Measurements from ENCODE around the gene WWTR1.

WWTR1 gene

DNA sequence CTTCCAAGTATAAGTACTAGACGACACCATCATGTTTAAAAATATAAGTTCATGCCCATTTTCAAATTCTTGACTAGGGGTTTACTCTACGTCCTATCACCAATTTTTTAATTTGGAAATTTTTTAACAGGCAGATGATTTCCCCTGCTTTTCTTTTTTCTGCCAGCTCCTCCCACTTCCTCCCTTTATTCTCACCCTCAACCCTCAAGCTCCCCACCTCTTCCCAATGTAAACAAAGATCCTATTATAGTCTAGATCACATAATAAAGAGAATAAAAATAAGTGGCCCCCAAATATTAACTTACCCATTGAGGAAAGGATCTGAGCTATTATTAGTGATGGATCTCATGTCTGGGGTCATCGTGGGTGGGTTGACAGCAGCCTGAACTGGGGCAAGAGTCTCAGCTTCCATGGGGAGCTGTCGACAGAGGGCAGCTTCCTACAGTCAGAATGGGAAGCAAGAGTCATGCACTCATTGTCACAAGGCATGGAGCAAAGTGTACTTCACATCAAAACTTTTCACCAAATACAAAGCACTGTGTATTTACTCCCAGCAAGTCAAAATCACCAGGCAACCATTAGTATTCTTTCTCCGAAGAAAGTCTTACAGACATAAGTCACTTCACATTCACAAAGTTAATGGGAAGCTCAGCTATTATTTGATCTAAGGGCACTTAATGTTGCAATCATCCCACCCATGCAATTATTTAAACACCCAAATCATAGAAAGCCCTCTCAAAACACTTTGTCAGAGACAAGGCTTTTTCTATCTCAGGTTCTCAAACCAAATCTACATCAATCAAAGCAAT is 130.1 kb downstream of the WWTR1 start:
- peak; percentile 63 for DNase-seq

DNA sequence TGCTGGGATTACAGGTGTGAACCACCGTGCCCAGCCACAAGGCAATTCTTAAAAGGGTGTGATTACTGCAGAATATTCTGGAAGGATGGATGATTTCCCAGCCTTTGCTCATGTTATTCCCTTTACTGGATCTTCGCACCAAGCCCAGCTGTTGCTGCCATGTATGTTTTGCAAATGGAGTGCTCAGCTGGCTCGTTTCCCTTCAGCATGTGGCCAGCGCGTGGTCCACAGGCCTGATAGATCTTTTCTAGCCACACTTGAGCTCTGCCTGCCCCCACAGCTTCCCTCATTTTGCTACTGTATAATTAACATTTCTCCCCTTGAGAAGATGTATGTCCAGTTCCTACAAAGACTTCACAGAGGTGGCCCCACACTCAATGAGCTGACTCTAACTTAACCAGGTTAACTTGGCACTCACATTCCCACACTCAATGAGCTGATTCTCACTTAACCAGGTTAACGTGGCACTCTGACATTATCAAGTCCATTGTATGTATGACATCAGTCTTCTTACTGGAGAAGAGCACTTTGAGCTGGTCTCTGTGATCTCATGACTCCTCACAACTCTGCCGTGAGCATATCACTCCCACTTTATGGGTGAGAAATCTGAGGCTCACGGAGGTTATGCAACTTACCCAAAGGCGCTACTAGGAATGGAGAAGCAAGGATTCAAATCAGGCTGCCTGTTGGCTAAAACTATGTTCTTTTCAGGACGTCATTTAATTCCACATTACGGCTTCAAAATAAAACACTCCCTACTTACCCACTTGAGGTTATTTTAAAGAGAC is 134.1 kb downstream of the WWTR1 start:
- DNase-seq, result no peak

DNA sequence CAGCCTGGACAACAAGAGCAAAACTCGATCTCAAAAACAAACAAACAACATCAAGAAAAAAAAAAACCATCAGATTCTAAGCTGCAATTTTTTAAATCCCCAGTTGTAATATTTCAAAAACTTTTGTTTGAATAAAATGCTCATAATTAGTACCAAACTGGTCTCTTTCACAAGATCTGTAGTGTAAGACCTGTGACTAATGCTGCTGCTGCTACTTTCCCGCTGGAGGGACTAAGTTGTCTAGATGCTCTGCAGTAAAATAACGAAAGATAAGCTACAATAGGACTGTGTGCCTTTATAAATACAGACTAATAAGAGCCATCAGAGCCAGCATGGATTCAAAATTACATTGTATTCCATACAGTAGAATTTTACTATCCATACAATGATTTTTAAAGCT is 137.9 kb downstream of the WWTR1 start:
- DNase-seq, result no peak

DNA sequence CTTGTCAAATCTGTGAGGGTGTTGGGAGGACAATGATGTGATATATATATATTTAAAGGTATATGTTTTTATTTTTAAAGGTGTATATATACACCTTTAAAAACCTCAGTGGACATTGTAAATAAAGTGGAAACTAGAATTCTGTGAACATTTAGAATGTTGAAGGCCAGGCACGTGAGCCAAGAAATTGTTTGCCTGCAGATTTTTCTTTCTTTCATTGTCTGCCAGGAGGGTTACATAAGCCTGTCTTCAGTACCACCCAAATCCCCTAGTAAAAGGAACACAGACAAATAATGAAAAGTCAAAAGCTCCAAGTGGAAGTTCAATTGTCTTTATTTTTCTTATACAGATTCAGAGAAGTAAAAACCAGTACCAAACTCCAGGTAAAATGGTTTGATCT is 140.9 kb downstream of the WWTR1 start:
- no peak for DNase-seq

DNA sequence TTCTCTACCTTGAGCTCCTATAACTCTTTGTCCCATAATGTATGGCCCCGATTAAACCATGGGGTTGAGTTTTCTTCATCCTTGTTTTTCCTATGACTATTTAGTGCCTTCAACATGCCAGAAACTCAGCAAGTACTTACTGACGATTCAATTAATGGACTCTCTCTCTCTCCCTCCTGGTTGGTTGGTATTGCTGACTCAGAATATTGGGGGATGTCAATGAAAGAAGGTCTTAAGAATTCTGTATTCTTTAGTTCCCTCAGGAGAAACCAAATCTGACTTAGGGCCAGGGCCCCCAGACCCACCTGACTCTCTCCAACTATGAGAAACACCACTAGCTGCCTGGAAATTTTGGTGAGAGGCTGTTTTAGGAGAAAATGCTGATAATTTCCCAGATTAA is 142.6 kb downstream of the WWTR1 start:
- DNase-seq, result no peak

DNA sequence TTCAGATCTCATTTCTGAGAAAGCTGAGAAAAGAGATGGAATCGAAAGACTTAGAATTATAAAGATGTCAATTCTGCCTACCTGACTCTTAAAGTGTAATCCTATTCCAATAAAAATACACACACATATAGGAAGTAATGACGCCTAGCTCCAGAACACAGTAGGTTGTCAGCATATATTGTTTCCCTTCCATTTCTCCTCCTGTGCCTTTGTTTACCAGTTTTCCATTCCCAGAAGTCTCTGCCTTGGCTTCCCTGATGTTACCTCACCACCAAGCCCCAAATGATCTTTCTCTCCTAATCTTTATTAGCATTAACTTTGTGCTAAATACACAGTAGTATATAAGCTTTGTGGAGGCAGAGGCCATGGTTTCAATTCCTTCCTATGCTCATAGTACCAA is 143.4 kb downstream of the WWTR1 start:
- no peak for DNase-seq

DNA sequence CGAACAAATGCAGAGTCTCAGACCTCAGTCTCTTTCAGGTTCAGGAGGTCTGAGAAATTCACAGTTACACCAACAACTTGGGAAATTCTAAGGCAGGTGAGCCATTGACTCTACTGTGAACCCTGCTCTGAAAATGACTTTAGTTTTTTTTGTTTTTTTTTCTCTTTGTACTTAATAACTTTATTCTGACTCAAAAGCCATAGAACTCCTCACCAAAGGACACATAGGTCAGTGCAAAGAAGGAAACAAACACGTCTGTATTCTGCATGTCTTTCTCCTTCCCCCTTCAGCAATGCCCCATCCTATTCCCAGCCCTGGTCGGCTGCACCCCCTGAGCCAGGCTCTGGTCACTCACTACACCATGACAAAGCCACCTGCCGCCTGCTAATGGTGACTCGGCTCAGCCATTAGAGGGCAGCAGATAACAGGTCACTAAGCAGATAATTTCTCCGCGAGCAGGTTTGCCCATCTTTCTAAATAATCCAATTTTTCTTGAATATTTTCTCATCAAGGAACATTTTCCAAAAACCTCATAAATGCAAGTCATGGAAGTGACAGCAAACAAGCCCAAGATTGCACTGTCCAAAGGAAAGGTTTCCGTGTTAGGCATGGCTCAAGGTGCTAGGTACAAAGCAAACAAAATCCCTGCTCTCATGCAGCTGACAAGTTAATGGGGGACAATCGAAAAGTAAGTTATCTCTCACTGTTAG is 145.6 kb downstream of the WWTR1 start:
- peak; percentile 64 for DNase-seq

DNA sequence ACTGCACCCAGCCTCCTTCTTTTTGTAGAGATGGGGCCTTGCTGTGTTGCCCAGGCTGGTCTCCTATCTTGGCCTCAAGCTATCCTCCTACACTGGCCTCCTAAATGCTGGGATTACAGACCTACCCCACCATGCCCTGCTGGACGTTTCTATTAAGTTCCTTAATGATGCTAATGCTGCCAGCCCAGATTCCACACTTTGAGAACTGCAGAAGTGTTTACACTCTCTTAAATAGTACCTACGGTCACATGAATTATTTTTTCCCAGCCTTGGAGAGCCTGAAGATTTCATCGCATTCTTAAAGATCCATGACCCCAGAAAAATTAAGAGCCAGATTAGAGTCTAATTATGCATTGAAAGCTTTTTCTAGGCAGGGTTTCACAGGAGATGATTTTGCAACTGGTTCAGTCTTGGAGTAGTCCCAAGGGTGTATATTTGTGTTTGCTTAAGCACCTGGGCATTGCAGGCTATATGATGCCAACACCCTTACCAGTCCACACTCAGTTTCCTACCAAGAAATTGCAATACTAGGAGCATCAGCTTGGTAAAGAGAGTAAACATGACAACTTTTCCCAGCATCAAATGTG is 146.7 kb downstream of the WWTR1 start:
- DNase-seq, result peak; percentile 16

DNA sequence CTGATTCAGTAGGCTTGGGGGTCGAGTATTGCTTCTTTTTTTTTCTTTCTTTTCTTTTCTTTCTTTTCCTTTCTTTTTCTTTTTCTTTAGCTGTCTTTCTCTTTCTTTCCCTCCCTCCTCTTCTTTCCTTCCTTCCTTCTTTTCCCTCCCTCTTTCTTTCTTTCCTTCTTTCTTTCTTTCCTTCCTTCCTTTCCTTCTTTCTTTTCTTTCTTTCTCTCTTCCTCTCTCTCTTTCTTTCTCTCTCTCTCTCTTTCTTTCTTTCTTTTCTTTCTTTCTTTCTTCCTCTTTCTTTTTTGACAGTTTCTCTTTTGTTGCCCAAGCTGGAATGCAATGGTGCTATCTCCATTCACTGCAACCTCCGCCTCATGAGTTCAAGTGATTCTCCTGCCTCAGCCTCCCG is 147.3 kb downstream of the WWTR1 start:
- DNase-seq, result no peak

DNA sequence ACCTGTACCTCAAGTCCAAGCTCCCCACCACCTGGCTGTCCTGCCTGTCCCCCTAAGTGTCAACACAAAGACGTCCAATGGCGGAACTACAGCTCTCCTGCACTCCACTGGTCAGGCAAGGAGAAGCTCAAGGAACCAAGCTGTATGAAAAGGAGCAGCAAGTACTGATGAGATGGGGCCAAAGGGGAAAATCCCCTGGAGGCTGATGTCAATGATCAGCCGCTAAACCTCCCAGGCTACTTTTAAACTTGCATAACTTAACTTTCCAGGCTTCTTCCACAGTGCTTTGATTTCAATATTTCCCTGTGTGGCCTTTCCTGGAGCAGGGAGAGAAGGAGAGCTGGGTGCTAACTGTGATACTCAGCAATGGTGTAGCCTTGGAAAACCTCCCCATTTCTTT is 148.3 kb downstream of the WWTR1 start:
- DNase-seq, result no peak

DNA sequence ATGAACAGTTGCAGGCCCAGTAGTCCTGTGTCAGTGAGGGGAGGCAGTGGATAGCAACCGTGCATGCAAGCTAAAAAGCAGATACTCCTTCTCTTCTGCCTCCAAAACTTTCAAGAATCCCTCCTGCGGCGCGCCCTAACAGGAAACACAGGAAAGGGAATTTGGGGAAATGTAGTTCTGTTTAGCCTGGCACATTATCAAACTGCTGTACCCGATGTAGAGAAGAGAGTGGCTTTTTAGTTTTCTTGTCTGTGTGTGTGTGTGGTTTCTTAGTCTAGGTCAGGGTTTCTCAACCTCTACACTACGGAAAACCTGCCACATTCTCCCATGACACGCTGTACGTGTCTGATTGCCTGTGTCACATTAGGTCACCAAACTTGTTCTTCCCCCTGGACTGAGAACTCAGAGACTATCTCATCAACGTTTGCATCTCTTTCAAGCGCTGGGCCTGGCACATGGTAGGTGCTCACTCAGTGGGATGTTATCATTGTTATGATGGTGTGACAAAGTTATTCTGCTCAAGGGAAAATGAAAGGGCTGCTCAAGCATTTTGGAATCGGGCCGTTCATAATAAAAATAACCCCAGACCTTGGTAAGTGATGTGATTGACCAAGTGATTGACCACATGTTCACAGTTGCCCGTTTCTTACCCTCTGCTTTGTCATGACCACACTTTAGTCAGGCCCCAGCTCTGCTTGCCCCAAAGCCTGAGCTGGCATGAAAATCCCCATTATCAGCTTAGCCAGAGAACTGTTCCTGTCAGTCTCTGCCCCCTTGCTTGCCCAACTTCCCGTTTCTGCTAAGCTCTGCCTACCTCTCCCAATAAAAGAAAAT is 150.1 kb downstream of the WWTR1 start:
- no peak for DNase-seq

DNA sequence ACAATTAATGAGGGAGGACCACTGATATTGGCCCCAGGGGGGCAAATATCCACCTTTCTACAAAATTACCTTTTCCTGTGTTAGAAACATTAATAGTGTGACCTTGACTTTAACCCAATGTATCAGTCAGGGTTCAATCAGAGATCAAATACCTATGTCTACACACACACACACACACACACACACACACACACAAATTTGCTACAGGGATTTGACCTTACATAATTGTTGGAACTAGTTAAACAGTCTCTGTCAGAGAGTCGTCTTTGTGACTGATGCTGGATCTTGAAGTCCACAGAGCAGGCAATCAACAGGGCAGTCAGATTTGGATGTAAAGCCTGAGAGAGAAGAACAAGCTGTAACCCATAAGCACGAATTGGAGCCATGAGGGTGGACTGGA is 150.9 kb downstream of the WWTR1 start:
- DNase-seq, result no peak

DNA sequence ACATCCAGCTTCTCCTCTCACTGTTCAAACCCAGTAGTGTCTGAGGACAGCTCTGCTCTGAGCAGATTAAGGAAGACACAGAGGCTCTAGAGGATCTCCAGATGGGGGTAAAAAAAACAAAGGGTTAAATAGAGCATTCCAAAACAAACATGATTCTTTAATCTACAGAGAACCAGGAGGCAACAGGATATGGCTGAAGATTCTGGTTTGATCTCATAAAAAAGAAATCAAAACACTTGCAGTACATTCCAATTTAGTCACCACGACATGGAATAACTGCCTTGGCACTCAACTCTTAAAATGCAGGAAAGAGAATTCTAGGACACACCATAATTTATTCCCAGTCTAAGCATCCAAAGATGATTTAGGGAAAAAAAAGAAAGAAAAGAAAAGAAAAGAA is 151.3 kb downstream of the WWTR1 start:
- DNase-seq, result no peak

DNA sequence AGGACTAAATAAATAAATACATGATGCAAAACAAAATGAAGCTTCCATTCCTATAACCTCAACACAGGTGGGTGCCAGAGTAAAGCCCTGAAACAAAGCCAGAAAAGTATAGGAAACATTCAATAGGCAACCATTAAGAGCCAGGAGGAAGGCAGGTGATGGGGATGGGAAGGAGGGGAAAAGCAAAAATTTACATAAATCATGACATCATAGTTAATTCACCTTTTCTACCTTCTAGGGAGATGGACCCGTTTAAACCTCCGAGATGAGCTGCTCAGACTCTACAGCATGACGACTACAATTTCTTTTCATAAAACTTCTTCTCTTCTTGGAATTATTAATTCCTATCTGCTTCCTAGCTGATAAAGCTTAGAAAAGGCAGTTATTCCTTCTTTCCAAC is 155.4 kb downstream of the WWTR1 start:
- DNase-seq, result no peak

DNA sequence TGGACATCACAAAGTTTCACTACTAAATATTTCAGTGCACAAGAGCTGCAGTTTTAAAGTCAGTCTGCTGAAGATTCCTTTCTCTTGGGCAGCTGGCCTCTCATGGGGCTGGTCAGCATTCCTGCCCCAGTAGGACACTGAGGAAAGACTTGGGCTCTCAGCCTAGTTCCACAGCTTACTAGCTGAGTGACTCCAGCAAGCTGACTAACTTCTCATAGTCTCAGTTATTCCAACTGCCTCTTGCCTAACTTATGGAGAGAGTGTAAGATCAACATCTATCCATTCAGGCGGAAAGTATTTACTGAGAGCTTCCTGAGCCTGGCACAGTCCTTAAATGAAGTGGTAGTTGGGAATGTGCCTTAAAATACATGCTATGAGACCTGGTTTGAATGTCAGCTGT is 156.3 kb downstream of the WWTR1 start:
- DNase-seq, result no peak

DNA sequence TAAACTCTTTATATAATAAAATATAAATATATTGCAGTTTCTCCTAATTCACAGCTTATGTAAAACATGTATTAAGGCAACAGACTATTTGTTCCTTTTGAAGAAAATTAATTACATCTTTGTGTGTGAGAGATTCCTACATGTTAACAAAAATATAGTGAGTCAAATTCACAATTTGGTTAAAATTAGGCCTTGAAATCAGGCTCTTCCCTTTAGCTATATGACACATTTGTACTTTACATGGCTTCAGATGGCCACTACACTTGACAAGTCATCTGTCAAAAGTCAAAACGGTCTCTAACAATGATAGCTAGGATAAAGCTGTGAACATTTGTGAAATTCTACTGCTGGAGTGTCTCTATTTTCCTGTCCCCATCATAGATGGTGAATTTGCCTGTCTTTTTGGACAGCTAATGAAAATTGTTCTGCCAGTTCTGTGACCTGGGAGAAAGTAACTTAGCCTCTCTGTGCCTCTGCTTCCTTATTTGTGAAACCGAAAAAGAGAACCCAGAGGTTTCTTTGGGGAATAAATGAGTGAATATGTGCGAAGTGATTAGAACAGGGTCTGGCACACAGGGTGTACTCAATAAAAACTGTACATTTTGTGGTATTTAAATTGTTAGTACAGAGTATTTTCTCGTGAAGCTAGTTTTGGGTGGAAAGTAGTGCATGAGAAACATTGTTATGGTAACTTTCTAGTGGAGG is 159.7 kb downstream of the WWTR1 start:
- no peak for DNase-seq

DNA sequence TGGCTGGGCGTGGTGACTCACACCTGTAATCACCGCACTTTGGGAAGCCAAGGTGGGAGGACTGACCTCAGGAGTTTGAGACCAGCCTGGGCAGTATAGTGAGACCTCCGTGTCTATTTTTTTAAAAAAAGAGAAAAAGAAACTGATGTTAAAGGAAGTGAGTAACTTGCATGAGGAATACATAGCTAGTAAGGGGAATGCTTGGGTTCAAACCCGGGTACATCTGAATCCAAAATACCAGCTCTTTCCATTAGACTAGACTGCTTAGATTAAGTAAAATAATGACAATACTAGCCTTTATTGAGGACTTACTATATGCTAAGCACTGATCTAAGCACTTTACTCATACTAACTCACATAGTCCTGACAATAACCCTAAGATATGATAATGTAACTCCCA is 160.9 kb downstream of the WWTR1 start:
- no peak for DNase-seq

DNA sequence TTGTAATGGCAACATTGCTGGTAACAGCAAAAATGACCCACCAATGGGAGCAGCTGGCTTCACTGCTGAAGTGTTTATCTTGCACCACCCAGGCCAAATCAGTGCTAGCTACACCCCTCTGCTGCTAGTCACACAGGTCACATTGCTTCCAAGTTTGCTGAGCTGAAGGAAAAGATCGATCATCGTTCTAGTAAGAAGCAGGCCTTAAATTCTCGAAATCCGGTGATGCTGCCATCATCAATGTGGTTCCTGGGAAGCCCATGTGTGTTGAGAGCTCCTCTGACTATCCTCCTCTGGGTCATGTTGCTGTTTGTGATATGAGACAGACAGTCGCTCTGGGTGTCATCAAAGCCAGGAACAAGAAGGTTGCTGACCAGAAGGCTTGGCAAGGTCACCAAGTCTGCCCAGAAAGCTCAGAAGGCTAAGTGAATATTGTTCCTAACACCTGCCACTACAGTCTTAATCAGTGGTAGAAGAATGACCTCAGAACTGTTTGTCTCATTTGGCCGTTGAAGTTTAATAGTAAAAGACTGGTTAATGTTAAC is 162.2 kb downstream of the WWTR1 start:
- no peak for DNase-seq

DNA sequence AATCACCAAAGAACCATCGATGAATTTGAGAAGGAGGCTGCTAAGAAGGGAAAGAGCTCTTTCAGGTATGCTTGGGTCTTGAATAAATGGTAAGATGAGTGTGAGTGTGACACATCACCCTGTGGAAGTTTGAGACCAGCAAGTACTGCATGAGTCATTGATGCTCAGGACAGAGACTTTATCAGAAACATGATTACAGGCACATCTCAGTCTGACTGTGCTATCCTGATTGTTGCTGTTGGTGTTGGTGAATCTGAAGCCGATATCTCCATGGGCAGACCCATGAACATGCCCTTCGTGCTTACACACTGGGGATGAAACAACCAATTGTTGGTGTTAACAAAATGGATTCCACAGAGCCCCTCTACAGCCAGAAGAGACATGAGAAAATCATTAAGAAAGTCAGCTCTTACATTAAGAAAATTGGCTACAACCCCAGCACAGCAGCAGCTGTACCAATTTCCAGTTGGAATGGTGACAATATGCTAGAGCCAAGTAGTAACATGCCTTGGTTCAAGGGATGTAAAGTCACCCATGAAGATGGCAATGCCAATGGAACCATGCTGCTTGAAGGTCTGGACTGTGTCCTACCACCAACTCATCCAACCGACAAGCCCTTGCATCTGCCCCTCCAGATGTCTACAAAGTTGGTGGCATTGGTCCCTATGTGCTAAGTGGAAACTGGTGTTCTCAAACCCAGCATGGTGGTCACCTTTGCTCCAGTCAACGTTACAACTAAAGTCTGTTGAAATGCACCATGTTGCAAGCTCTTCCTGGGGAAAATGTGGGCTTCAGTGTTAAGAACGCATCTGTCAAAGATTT is 162.9 kb downstream of the WWTR1 start:
- no peak for DNase-seq

DNA sequence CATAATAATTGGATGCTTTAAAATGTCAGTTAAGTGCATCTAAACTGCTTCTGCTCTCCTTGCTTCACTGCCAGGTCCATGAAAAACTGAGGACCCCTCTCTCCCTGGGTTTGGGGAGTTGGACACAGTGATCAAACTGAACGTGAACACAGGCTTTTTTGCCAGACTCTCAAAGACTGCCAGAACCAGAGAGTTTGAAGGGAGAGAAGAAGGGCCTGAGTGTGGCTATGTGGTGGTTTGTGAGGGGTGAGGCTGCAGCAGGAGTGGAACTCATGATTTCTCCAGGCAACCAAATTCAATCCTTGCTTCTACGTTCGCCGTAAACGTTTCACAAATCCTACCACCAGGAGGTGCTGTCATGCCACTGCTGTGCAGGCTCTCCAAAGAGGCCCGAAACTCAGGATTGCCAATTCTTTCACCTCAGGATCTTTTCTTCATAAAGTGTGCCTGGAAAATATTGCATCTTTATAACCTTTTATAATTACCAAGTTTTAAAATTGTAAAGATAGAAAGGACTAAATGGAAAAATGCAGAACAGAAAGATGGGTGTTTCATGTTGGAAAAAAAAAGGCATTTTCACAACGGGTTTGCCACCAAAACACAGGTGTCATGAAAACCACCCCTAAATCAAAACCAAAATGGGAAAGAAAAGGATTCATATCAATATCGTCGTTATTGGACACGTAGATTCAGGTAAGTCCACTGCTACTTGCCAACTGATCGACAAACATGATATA is 163.6 kb downstream of the WWTR1 start:
- peak; percentile 52 for DNase-seq
